GM19324 (cell line): ENCODE results near the gene PTGER1.
A peak's percentile ranks its signal among the peaks of the same experiment; 100 is the strongest.

Experiments used
- ATAC-seq: cut with Tn5 transposase; IDR thresholded peaks from one replicate; pipeline ENCODE4 v1.9.1; 2021; ENCODE audit warnings: mild to moderate bottlenecking, moderate library complexity; ENCODE audit not compliant: unreplicated experiment, low FRiP score

The PTGER1 gene

DNA sequence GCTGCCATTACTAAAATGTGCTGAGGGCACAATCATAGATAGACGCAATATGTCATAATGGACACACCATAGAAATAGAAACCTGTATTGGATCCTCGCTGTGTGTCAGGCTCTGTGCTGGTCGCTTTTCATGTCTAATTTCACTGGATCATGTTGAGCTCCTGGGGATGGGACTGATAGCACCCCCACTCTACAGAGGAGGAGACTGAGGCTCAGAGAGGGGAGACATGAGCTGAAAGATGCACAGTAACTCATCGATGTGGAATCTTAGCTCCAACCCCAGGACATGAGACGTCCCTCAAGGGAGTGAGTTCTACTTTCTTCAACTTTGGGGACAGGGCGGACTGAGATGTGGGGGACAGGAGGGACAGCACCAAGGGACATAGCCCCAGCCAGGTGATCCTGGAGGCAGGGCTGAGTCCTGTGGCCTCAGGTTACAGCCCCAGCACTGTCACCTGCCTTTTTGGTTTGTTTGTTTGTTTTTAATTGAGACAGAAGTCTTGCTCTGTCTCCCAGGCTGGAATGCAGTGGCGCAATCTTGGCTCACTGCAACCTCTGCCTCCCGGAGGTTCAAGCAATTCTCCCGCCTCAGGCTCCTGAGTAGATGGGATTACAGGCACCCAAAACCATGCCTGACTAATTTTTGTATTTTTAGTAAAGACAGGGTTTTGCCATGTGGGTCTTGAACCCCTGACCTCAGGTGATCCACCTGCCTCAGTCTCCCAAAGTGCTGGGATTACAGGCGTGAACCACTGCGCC lies 27.4 kb upstream of the PTGER1 start:
- no peak for ATAC-seq

DNA sequence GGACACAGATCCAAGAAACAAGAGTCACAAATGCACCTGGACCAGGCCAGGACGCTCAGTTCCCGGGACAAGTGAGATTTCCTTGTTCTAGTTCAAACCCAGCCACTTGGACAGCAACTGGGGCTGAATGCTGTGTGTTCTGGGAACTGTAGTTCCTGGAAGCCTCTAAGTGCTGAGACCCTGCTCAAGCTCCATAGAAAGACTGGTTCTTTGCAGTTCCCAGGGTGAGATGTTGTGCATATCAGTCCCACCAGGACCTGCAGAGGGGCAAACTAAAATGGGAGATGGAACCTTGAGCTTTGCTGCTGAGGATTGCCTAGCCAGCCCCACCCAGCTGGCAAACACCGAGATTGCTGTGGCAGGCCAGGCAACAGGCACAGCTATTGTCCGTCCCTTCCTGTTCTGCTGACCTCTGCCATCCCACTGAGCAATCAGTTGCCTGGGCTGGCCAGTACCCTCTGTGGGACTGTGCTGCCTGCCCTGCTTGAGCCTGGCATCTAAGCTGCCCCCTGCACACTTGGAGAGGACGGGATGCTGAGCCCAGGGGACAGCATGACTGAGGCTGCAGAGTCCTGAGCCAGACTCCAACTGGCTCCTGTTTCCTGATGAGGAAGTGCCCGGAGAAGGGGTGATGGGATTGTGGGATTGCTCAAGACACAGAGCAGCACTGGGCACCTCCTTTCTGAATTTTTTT lies 22.2 kb upstream of the PTGER1 start:
- no peak for ATAC-seq

DNA sequence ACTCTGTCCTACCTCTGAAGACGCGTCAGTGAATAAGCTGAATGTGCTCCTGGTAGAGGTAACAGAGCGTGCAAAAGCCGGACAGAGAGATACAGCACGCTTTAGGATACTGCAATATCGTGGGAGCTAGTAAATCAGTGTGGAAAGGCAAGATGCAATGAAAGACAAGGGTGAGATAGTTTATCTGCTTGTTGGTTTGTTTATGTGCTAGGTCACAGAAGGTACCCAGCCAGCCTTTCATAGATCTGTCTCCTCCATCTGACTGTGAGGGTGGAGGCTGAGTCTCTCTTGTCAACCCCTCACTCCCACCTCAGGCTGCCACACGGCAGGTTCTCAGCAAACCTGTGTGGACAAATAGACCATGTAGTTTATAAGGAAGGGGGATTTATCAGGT lies 21.7 kb upstream of the PTGER1 start:
- no peak for ATAC-seq

DNA sequence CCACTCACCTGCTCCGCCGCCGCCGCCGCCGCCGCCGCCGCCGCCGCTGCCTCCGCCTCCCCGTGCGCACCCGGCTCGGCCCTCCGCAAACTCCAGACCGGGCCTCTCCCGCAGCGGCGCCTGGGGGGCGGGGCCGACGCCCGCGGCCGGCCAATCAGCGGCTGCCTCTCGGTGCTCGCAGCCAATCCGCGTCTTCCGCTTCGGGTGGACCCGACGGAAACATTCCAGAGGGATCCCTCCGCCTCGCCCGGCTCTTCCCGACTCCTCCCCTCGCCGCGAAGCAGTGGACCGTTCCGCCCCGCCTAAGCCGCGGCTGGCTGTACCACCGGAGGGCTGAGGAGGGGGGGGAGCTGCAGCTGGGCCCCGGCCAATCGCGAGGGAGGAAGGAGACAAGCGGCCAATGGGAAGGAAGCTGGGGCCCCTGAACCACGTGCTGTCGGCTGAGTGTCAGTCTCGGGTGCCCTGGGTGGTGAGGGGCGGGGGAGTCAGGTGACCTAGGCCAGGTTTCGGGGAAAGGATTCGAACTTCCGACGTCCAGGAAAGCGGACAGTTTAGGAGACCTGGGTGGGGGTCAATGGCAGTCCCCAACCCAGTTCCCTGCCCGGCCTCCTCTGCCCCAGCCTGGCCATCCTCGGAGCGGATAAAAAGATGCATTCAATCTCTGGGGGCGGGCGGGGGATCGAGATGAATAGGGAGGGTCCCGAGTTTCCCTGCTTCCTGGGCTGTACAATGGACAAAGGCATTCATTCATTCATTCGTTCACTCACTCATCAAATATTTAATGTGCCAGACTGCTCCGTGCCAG lies 21.1 kb upstream of the PTGER1 start, which contains the start of gene GIPC1:
TSS of gene GIPC1 (minus strand) at position 99 of the 805 bp plus-strand sequence. CDS start 13,151 bp downstream, outside the sequence.
- peak; percentile 79 for ATAC-seq

DNA sequence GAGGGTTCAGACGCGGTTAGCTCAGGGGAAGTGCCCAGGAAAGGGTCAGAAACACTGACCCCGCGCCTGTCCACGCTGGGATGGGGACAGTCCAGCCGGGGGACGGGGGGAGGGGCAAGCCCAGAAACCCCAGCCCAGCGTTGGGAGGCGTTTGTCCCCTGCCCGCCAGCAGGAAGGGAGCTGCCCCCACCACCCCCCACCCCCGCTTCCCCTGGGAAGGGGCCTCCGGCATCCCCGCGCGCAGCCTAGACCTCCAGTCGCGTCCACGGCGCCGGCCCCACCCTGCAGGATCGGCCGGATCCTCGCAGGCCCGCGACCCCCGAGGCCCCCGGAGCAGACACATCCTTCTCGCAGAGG lies 20.5 kb upstream of the PTGER1 start:
- ATAC-seq: peak; percentile 7

DNA sequence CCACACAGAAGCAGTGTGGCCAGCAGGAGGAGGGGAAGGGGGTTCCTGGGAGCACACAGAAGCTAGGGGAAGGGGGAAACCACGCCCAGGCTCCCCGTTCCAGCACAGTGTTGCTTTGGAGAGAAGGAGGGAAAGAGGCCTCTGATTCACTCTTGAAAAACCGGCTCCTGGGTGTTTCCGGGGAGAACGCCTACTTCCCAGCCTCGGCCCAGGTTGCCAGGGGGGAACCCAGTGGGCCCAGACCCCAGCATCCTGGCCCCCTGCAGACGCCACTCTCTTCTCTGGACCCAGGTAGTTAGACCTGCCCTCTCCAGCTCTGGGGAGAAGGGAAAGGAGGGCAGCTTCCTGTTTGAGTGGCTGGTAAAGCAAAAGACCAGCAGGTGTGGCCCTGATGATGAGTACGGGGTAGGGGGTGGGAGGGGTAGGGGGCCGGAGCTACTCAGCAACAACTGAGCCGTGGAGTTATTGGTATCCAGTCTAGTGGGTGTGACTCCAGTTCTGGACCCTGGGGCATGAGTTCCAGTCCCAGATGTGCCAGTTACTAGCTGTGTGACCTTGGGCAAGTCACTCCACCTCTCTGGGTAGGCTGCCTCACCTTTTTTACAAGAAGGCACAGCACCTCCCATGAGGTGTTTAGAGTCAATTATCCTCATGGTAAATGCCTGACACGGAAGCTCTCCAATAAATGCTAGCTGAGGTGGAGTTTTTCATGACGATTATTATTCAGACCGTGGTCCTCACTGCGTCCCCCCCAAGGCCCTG lies 19.9 kb upstream of the PTGER1 start:
- ATAC-seq: no peak

DNA sequence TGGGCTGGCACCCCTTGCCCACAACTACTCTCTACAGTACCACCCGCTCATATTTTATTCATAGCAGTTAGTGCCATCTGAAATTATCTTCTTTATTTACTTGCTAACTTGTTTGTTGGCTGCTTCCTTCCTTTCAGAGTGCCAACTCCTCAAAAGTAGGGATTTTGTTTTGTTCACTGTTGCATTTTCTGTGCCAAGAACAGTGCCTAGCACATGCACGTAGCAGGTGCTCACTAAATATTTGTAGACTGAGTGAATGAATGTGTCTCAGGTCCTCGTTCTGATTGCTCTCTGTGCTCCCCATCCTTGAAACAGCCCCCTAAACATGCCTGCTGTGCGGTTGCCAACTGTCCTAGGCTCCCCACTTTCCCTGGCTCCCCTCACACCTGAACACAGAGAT lies 19.3 kb upstream of the PTGER1 start:
- ATAC-seq: no peak

DNA sequence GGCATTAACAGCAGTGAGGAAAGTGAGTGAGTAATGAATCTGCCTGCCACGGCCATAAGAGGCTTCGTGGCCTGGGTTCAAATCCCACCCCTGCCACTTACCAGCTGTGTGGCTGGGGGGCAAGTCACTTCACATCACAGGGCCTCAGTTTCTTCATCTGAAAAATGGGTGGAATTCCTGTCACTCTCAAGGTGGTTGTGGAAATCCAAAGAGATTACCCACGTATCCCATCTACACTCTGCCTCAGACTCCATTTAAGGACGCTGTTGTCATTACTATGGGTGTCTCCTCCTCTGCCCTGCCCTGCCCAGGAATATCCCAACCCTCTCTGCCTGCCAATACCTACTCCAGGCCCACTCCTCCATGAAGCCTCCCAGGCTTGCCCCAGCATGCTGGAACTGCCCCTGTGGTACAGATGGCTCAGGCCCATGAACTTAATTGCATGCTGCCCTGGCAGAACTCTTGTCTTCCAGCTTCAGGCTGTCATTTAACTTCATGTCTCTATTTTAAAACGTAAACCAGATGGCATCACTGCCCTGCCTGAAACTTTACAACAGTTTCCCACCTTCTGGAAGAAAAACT lies 17.7 kb upstream of the PTGER1 start:
- ATAC-seq: no peak

DNA sequence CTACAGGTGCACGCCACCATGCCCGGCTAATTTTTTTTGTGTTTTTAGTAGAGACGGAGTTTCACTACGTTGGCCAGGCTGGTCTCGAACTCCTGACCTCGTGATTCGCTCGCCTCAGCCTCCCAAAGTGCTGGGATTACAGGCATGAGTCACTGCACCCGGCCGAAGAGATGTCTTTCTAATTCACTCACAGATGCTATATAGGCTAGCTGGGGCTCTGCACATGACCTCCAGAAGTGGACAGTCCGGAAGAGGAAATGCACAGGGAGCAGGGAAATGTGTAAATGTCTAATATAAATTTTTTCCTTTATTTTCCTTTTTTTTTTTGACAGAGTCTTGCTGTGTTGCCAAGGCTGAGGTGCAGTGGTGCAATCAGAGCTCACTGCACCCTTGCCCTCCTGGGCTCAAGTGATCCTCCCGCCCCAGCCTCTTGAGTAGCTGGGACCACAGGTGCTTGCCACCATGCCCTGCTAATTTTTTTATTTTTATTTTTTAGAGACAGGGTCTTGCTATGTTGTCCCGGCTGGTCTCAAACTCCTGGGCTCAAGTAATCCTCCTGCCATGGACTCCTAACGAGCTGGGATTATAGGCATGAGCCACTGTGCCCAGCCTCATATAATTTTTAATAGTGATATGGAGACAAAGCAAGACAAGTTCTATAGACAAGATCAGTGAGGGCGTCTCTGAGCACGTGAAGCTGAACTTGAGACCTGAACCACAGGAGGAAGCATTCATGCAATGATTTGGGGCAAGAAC lies 12.4 kb upstream of the PTGER1 start:
- ATAC-seq: no peak

DNA sequence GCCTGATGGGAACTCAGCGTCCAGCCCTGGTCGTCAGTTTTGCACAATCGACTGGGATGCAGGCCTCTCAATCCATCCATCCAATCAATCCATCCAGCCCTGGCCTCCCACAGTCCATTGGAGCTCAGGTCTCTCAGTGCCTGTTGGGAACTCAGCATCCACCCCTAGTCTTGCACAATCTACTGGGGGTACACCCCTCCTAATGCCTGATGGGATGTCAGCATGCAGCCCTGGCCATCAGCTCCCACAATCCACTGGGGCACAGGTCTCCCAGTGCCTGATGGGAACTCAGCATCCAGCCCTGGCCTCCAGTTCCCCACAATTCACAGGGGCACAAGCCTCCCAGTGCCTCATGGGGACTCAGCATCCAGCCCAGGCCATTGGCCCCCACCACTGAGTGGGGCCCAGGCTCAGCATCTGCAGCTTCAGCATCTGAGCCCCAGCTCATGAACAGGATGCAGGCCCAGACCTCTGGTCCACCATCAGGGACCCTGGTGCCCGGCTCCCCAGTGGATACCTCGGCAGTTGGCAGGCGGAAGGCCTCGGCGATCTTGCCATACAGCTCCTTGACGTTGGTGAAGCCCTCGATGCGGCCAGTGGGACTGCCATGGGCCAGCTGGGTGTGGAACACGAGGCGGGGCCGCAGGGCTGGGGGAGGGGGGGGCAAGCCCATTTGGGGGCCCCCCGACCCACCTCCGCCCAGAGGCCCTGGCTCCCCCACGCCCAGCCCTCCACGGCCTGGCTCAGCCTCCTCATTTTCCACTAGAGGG lies 7.2 kb upstream of the PTGER1 start:
- no peak for ATAC-seq

DNA sequence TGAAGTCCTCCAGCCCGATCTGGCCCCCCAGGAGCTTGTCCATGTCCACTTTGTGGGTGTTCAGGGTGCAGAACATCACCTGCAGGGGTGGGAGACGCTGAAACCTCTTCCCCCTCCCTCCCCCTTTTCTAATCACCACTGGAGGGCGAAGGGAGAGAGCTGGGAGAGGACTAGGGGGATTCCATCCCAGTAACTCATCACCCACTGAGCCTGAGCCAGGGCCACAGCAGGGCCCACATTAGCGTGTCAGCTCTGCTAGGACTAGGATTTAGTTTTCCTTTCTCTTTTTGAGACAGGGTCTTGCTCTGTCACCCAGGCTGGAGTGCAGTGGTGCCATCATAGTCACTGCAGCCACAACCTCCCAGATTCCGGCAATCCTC lies 5.5 kb upstream of the PTGER1 start:
- no peak for ATAC-seq

DNA sequence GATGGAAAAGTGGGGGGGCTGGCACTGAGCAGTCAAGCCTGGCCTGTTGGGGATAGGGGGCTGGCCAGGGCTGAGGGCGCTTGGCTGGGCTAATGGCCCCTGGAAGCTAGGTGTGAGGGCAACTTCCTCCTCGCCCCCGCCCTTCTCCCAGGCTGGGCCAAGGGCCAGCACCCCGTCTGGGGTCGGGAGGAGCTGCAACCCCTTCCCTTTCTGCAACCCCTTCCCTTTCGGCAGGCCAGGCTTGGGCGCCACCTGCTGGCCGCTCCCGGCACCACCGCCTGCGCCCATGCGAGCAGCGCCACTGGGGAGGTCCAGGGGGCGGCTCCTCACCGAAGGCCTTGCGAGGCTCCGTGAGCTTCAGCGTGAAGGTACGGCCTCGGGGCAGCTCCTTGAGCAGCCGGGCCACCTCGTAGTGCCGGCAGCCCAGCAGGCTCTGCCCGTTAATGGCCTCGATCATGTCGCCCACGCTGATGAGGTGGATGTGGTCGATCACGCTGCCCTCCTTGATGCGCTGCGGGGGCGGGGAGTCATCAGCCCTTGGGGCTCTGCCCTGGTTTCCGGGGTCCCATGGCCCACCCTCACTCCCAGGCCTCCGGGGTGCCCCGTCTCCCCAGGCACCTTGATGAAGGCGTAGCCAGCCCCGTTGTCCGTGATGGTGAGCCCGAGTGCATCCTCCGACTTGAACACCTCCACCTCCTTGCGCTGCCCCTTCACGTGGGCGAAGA lies 5.0 kb upstream of the PTGER1 start:
- no peak for ATAC-seq

DNA sequence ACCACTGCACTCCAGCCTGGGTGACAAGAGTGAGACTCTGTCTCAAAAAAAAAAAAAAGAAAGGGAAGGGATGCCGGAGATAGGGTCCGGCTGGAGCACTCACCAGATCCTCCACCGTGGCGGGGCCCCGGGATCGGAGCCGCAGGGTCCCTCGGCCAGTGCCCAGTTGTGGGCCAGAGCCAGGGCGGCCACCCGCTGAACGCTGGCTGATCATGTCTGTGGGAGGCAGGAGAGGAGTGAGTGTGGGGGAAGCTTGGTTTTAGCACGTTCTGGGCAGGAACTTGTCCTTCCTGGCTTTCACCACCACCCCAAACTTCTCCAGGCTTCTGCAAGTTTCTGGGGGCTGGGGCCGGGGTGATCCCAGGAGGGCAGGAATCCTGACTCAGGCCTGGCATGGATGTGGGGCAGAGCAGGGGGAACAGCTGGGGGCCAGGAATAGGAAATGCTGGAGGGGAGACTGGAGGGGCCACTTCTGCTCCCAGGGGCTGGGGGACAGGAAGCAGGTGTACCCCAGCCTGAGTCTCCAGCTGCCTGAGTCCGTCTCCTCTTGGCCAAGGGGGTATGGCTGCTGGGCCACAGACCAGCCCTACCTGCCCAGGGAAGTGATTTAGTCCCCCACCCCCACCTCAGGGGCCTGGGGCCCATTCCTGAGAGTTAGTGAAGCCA lies 4.3 kb upstream of the PTGER1 start:
- ATAC-seq: no peak

DNA sequence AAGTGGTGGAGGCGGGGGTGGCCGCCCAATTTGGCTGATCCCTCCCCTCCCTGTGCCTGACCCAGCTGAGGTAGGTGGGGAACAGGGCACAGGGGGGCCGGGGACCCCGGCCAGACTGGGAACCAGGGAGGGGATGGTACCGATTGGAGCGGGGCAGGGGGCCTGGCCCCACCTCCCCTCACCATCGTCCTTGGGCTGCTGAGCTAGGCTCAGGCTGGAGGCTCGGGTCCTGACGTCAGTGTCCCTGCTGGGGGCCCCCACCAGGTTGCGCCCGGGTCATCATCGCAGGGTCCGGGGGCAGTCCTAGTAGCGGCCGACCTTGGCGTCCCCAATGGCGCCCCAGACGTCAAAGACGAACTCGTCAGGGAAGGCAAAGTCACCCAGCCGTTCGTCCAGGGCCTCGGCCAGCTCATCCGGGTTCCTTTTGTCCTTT lies 3.0 kb upstream of the PTGER1 start:
- no peak for ATAC-seq

DNA sequence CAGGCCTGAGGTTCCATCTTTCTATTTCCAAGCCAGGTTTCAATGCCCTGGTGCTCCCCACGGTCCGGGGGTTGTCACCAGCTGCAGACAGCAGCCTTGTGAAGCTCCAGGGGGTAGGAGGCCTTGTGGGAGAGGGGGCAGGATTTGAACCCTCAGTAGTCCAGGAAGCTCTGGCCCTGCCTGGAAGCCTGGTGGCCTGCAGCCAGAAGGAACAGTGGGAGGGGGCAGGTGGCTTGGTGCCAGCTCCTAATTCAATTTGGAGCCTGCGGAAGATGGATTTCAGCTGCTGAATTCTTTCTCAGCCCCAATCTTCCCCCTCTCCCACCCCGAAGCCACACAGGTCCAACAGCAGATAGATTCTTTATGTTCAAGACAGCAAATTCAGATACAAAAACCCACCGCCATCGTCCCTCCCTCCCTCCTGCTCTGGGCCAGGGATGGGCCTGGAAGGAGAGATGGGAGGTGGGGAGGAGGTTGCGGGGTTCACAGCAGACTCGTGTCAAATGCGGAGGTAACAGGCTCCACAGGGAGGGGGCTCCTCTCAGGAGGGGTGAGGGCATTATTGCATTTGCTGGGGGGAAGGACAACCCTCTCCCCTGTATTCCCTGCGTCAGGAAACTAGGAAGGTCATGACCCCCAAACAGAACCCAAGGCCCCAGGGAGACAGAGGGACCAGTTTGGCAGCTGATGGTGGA lies 2.4 kb upstream of the PTGER1 start:
- no peak for ATAC-seq

DNA sequence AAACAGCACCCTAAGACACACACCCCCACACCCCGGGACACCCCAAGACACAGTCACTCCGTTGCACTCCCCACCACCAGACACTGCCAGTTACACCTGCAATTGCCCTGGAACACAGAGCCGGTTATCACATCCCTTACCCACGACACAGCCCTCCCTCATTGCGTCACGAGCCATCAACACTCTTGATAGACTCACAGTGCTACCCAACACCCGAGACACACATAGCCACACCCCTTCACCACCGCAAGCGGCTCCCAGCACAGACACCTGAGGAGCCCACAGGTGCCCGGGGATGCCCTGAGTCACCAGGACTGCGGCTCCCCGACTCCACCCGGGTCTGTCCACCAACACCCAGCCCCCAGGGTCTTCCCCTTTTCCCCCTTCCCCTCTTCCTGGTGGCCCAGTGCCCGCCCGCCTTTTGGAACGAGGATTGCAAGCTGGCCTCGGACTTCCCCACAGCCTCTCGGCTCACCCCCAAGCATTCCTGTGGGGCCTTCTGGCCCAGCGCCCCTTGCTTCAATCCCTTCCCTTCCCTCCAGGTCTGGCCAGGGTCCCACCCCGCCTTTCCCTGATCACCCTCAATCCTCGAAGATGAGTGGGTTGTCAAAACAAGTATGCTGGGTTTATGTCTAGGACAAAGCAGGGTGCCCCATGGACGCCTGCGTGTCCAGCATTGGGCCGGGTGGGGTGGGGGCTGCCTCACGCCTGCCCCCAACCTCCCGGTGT lies 1.7 kb upstream of the PTGER1 start:
- no peak for ATAC-seq

DNA sequence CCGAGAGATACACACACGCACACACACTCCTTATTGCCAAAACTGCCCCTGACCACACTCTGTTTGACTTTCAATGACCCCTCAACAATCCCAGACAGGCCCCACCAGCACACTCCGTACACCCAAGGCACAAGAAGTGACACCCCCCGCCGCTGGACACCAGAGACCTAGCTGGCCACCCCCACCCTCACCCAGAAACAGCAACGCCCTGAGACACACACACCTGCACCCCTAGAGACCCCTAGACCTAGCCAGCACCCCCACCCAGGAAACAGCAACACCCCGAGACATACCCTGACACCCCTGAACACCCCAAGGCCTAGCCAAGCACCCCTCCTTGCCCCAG lies 1.1 kb upstream of the PTGER1 start:
- ATAC-seq: no peak
